Bone marrow (tissue), 2 donors: ENCODE results near the gene NBPF9.
"Not testable (repeated sequence)": the region's sequence is repeated elsewhere in the genome, so short reads cannot be mapped to it uniquely, and the experiment has no call there.

Source experiments
- DNase-seq, 2 donors: peaks; one replicate each; lab custom pipeline; 2025; lab: John Stamatoyannopoulos, UW

Gene NBPF9

DNA sequence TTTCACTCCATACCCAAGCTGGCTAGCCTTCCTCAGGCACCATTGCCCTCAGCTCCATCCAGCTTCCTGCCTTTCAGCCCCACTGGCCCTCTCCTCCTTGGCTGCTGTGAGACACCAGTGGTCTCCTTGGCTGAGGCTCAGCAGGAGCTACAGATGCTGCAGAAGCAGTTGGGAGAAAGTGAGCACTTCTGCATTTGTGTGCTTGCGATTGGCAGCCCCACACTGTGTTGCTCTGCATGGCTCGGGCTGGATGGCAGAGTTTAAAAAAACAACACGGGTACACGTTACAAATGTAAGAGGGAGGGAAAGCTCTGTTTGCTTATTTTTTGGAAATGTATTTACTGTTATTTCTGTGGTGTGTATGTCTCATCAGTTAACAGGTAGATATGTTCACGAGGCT lies 90.8 kb downstream of the NBPF9 start:
- DNase-seq = not testable (repeated sequence)

GRCh38 chr1:149009761-149010160 lies 93.6 kb downstream of the NBPF9 start:
- not testable (repeated sequence) for DNase-seq

DNA sequence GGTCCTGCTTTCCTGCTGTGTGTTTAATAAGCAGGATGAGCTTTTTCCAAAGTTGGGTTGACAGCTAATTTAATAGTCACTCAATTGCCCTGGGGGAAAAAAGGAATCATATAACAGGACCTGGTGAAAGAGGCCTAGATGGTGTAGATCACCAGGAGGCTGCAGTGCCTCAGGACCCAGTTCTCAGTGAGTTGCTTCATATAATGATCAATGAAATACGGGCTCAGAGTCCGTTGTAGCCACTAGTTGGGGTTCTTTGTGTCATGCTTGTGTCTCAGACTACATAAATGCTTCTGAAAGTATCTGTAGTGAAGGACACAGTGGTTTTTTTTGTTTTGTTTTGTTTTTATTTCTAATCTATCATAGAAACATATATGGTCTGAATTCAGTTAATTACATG lies 94.6 kb downstream of the NBPF9 start:
- DNase-seq = not testable (repeated sequence)

DNA sequence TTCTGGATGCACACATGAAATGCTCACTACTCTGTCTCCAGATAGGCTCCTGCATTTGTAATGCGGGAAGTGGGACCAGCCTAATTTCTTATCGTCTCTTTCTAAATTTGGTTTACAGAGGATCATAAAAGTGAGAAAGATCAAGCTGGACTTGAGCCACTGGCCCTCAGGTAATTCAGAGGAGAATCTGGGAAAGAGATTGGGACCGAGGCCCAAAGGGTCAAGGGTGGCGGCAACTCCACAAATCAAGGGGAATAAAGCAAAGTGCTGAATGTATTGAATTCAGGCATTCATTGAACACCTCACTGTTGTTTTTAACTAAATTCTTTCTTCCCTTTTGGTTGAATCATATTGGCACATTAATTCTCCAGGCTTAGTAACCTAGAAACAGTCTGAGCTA lies 95.0 kb downstream of the NBPF9 start:
- not testable (repeated sequence) for DNase-seq
